NB4 (cell line): ENCODE results near the gene ZSCAN12.

Experiments
- CTCF ChIP-seq: IDR thresholded peaks from one replicate; pipeline ENCODE4 v1.5.1; 2012; ENCODE audit warnings: low read depth, low read length
- POLR2A ChIP-seq: IDR thresholded peaks from 2 replicates; pipeline ENCODE4 v1.6.1; 2011; ENCODE audit warnings: mild to moderate bottlenecking; ENCODE audit not compliant: insufficient read length; ENCODE audit errors: extremely low read depth

- TF ChIP-seq POLR2A, result no peak
- no peak for TF ChIP-seq CTCF
Observed at GRCh38 chr6:28424163-28424562, 24.6 kb upstream of the ZSCAN12 start.
